Measurements from ENCODE around the gene HMGCR.

DNA sequence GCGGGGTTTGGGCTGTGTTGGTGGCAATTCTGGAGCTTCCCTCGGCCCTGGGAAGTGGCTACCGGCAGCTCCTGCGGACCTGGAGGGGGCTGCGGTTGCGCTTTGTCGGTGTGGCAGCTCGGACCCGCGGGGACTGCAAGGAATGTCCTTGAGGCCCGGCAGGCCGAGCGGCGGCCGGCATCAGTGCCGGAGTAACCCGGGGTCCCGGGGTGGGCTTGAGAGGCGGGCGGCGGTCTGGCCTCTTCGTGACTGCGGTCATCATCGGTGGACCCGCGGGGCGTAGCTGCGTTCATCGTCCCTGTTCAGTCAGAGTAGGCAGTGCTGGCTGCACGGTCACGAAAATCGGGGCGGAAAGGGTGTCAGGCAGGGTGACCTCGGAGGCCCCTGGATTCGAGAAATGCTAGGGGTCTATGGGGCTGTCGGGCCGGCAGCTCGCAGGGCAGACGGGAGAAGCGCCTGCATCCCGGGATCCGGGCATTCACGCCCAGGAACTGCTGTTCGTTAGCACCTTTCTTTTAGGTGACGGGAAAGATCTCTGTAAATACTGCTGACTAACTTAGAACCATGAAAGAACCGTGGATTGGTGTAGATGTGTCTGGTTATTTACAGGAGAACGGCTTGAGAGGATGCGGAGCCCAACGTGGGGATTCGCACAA, 474 bp downstream of the HMGCR start:
- TF ChIP-seq, protein P1, sequence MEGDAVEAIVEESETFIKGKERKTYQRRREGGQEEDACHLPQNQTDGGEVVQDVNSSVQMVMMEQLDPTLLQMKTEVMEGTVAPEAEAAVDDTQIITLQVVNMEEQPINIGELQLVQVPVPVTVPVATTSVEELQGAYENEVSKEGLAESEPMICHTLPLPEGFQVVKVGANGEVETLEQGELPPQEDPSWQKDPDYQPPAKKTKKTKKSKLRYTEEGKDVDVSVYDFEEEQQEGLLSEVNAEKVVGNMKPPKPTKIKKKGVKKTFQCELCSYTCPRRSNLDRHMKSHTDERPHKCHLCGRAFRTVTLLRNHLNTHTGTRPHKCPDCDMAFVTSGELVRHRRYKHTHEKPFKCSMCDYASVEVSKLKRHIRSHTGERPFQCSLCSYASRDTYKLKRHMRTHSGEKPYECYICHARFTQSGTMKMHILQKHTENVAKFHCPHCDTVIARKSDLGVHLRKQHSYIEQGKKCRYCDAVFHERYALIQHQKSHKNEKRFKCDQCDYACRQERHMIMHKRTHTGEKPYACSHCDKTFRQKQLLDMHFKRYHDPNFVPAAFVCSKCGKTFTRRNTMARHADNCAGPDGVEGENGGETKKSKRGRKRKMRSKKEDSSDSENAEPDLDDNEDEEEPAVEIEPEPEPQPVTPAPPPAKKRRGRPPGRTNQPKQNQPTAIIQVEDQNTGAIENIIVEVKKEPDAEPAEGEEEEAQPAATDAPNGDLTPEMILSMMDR (IDR thresholded peaks at IDR 0.05): no peak
- no peak for TF ChIP-seq EP300 (IDR thresholded peaks at IDR 0.05; ENCODE audit: low read depth)
- TF ChIP-seq POLR2A (IDR thresholded peaks at IDR 0.05): no peak
- TF ChIP-seq POLR2AphosphoS5 (IDR thresholded peaks at IDR 0.05): no peak
